Measurements from ENCODE around the gene MXRA8.

- no peak for TF ChIP-seq CTCF (IDR thresholded peaks at IDR 0.05)
- TF ChIP-seq POLR2A (IDR thresholded peaks at IDR 0.05): no peak
Observed at GRCh38 chr1:1345384-1345783, 13.0 kb downstream of the MXRA8 start.
